ENCODE results near the gene NSMCE4A. TPM values are rescaled to one million over a fixed set of nuclear protein-coding genes. Genes with fewer than 3 reads are reported as not detected.

Gene NSMCE4A
- total and polyA plus RNA-seq, 2 experiments from 2014 or later, result 25.6 to 29.2 TPM

DNA sequence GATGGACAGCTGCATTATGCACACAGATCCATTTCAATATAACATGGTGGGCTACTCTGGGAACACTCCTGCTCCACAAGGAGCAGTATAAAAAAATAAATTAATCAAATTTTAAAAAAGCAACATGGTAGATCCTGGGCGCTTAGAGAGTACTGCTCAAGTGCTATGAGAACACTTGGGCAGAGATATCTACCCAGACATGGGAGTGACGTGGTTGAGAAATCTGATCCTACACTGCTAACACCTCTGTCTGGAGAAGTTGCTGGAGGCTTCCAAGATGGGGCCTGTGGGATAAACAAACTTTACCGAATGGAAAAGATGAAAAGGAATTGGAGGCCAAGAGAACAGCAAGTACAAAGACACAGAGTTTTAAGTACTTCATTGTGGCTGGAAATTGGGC, 9.0 kb downstream of the NSMCE4A start:
- in situ Hi-C loops (cut with MboI), result no loop called here
- TF ChIP-seq EZH2 (IDR thresholded peaks at IDR 0.05; ENCODE audit: insufficient read depth, poor library complexity, severe bottlenecking), result no peak
- no peak for TF ChIP-seq EZH2phosphoT487 (IDR thresholded peaks at IDR 0.05; ENCODE audit: insufficient read depth, low read depth)
- no peaks in the 10 kb centered on the region for H3K9me3 ChIP-seq (ENCODE audit: low read depth)
- no peaks in the 10 kb centered on the region for H3K9me2 ChIP-seq (ENCODE audit: insufficient read depth)
- H3K4me1 ChIP-seq (ENCODE audit: insufficient read depth), result no peaks in the 10 kb centered on the region
- H4K20me1 ChIP-seq (ENCODE audit: insufficient read depth), result no peaks in the 10 kb centered on the region
- WGBS, 2 experiments (ENCODE audit: low coverage in 1 of 2, low lambda C conversion rate in 2 of 2, missing lambda C conversion rate in 2 of 2), result 92 to 96% methylated on average over 3 of the region's 3 CpGs
- DNase-seq, result no peak
- no peaks in the 10 kb centered on the region for H3K27me3 ChIP-seq (replicated peaks; ENCODE audit: insufficient read depth)
- no peaks in the 10 kb centered on the region for H3K79me2 ChIP-seq (ENCODE audit: insufficient read depth)
- peaks cover 15% of the 10 kb centered on the region; the same call in 1 of the 2 replicates for H3K36me3 ChIP-seq (ENCODE audit: low read depth)
- no peaks in the 10 kb centered on the region for H3F3A ChIP-seq (ENCODE audit: insufficient read depth)
- H3K4me2 ChIP-seq (ENCODE audit: unreplicated experiment), result no peak overlapping the region
- H2AFZ ChIP-seq, result no peak overlapping the region
- no peak overlapping the region for H3K27ac ChIP-seq
- H3K4me3 ChIP-seq, result no peak overlapping the region
- H3K9ac ChIP-seq, result no peak overlapping the region

DNA sequence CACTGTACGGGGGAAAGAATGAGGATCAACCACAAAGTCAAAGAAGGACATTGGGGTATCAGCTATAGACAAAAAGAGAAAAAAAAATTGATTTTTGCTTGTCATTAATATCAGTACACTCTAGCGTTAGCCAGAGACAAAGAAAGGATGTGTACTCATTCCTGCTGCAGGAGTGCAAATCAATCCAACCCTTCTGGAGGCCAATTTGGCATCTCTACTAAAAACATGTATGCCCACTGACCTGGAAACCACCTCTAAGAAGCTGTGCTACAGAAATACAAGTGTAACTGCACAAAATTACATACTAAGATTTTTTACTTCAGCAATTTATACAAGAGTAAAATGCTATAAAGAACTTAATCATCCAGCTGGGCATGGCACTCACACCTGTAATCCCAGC, 13.6 kb downstream of the NSMCE4A start:
- Histone ChIP-seq H3K27me3 (replicated peaks; ENCODE audit: insufficient read depth) (no peaks in the 10 kb centered on the region), H3K79me2 (ENCODE audit: insufficient read depth) (no peaks in the 10 kb centered on the region), H2AFZ (no peak overlapping the region), H3F3A (ENCODE audit: insufficient read depth) (no peaks in the 10 kb centered on the region), H3K9me2 (ENCODE audit: insufficient read depth) (no peaks in the 10 kb centered on the region), H3K4me1 (ENCODE audit: insufficient read depth) (peaks cover 7% of the 10 kb centered on the region), H3K4me2 (ENCODE audit: unreplicated experiment) (no peak overlapping the region), H3K9me3 (ENCODE audit: low read depth) (no peaks in the 10 kb centered on the region), H4K20me1 (ENCODE audit: insufficient read depth) (no peaks in the 10 kb centered on the region), H3K27ac (no peak overlapping the region), H3K4me3 (no peak overlapping the region), H3K36me3 (ENCODE audit: low read depth) (peaks cover 6% of the 10 kb centered on the region; the same call in 1 of the 2 replicates), H3K9ac (no peak overlapping the region)
- in situ Hi-C loops (cut with MboI), result no loop called here
- no peak for DNase-seq
- TF ChIP-seq EZH2phosphoT487 (IDR thresholded peaks at IDR 0.05; ENCODE audit: insufficient read depth, low read depth) (no peak), EZH2 (IDR thresholded peaks at IDR 0.05; ENCODE audit: insufficient read depth, poor library complexity, severe bottlenecking) (no peak)
- WGBS, 2 experiments (ENCODE audit: low coverage in 1 of 2, low lambda C conversion rate in 2 of 2, missing lambda C conversion rate in 2 of 2), result 97 to 98% methylated on average over 2 of the region's 2 CpGs

DNA sequence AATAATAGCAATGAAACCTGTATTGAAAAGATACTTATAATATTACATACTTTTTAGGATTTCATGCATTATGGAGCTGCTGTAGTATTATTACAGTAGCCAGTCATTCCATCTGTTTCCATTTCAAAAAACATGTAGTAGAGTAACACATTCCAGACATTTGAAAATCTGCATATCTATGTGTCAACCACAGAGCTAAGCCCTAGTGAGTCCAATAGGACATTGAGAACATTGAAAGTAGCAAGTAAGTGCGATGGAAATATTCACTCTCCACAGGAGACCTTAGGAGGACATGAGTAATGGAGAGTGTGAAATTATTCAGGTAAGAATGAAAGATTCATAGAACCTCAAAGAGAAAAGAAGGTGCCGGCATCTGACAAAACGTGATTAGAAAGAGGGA, 15.3 kb downstream of the NSMCE4A start:
- Histone ChIP-seq H4K20me1 (ENCODE audit: insufficient read depth) (no peaks in the 10 kb centered on the region), H3K27me3 (replicated peaks; ENCODE audit: insufficient read depth) (no peaks in the 10 kb centered on the region), H3K4me2 (ENCODE audit: unreplicated experiment) (no peak overlapping the region), H3K79me2 (ENCODE audit: insufficient read depth) (no peaks in the 10 kb centered on the region), H3K4me3 (no peak overlapping the region), H3K9me3 (ENCODE audit: low read depth) (no peaks in the 10 kb centered on the region), H3K36me3 (ENCODE audit: low read depth) (no peaks in the 10 kb centered on the region), H3K27ac (no peak overlapping the region), H3K4me1 (ENCODE audit: insufficient read depth) (peaks cover 10% of the 10 kb centered on the region), H3F3A (ENCODE audit: insufficient read depth) (no peaks in the 10 kb centered on the region), H2AFZ (no peak overlapping the region), H3K9ac (no peak overlapping the region), H3K9me2 (ENCODE audit: insufficient read depth) (no peaks in the 10 kb centered on the region)
- no peak for DNase-seq
- WGBS, 2 experiments (ENCODE audit: low coverage in 1 of 2, low lambda C conversion rate in 2 of 2, missing lambda C conversion rate in 2 of 2), result 80 to 86% methylated on average over 3 of the region's 3 CpGs
- in situ Hi-C loops (cut with MboI), result no loop called here
- TF ChIP-seq EZH2 (IDR thresholded peaks at IDR 0.05; ENCODE audit: insufficient read depth, poor library complexity, severe bottlenecking), result no peak
- no peak for TF ChIP-seq EZH2phosphoT487 (IDR thresholded peaks at IDR 0.05; ENCODE audit: insufficient read depth, low read depth)

DNA sequence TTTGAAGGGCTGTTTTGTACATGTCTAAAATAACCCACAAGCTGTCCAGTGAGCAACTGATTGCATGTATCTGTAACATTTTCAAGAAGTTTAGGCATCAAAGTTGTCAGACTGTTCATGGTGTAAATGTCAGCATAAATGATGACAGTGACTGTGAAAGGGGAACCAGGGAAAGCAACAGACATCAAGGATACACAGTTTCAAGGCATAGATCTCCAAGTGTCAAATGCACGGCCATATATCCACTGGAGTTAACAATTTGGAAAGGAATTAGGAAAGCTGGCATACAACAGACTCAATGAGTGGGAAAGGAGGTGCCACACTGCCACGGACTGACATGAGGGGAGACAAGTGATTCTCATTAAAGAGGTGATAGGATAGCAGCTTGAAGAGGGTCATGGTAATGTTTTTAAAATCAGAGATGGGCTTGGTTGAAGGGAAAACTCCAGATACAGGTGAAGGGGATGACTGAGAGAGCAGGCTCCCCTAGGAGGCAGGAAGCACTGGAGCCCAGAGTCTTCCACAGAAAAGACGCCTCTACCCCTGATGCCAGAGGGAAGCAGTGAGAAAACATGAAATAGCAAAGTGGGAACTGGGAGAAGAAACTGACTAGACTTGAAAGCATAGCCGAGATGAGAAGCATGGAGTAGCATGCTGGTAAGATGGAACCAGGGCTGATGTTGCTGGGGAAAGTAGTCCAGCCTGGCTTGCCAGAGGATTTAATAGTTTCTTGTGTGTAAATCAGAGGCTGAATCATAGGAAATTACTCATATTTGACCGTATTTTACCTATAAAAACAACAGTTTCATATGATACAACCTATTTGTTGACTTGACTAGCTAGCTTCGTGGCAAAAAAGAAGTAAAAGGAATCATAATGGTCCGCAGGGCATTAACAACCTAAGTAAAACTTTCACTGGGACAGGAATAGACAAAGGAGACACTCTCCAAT, 18.6 kb downstream of the NSMCE4A start:
- in situ Hi-C loops (cut with MboI), result no loop called here

More for the DNA sequence above, 18.6 kb downstream of the NSMCE4A start:
- Histone ChIP-seq H3K27me3 (replicated peaks; ENCODE audit: insufficient read depth) (no peaks in the 10 kb centered on the region), H3K27ac (no peak overlapping the region), H3F3A (ENCODE audit: insufficient read depth) (no peaks in the 10 kb centered on the region), H3K9ac (no peak overlapping the region), H3K4me2 (ENCODE audit: unreplicated experiment) (peak overlapping the region; percentile 10), H2AFZ (no peak overlapping the region), H3K36me3 (ENCODE audit: low read depth) (no peaks in the 10 kb centered on the region), H3K4me1 (ENCODE audit: insufficient read depth) (peaks cover 10% of the 10 kb centered on the region), H3K9me2 (ENCODE audit: insufficient read depth) (no peaks in the 10 kb centered on the region), H3K4me3 (no peak overlapping the region), H3K9me3 (ENCODE audit: low read depth) (no peaks in the 10 kb centered on the region), H4K20me1 (ENCODE audit: insufficient read depth) (no peaks in the 10 kb centered on the region), H3K79me2 (ENCODE audit: insufficient read depth) (no peaks in the 10 kb centered on the region)
- WGBS, 2 experiments (ENCODE audit: low coverage in 1 of 2, low lambda C conversion rate in 2 of 2, missing lambda C conversion rate in 2 of 2), result 62% methylated on average over 7 of the region's 7 CpGs
- peak; percentile 68 for DNase-seq
- no peak for TF ChIP-seq EZH2 (IDR thresholded peaks at IDR 0.05; ENCODE audit: insufficient read depth, poor library complexity, severe bottlenecking)
- no peak for TF ChIP-seq EZH2phosphoT487 (IDR thresholded peaks at IDR 0.05; ENCODE audit: insufficient read depth, low read depth)
